ENCODE data around the gene EIF3K. TPM values are rescaled to one million over a fixed set of nuclear protein-coding genes. Genes with fewer than 3 reads are reported as not detected.
"Not testable (repeated sequence)": the region's sequence is repeated elsewhere in the genome, so short reads cannot be mapped to it uniquely, and the experiment has no call there.

EIF3K gene
- 304 TPM for total RNA-seq

- ATAC-seq: peak; percentile 92
Observed at GRCh38 chr19:38618590-38619360, at the start of gene EIF3K. Gene EIF3K, plus strand, starts transcription at chr19:38619188. Its CDS starts 81 bp downstream, at chr19:38619269.

GRCh38 chr19:38569368-38569983 is 49.5 kb upstream of the EIF3K start:
- no peak for ATAC-seq

- no peak for ATAC-seq
Observed at GRCh38 chr19:38571682-38572081, 47.3 kb upstream of the EIF3K start.

GRCh38 chr19:38577826-38578225 is 41.2 kb upstream of the EIF3K start:
- no peak for ATAC-seq

- peak; percentile 86 for ATAC-seq
Observed at GRCh38 chr19:38579304-38579703, 39.7 kb upstream of the EIF3K start.

GRCh38 chr19:38580080-38580479 is 38.9 kb upstream of the EIF3K start:
- ATAC-seq: peak; percentile 8

- no peak for ATAC-seq
Observed at GRCh38 chr19:38583219-38583984, 35.6 kb upstream of the EIF3K start.

- ATAC-seq: no peak
Observed at GRCh38 chr19:38583985-38584305, 35.0 kb upstream of the EIF3K start.

- ATAC-seq: no peak
Observed at GRCh38 chr19:38587562-38587961, 31.4 kb upstream of the EIF3K start.

GRCh38 chr19:38588041-38588440 is 30.9 kb upstream of the EIF3K start:
- no peak for ATAC-seq

GRCh38 chr19:38592940-38593339 is 26.0 kb upstream of the EIF3K start:
- ATAC-seq: no peak

GRCh38 chr19:38596057-38596981 is 22.7 kb upstream of the EIF3K start:
- ATAC-seq: peak; percentile 84

GRCh38 chr19:38597075-38597474 is 21.9 kb upstream of the EIF3K start:
- ATAC-seq: peak; percentile 18

- no peak for ATAC-seq
Observed at GRCh38 chr19:38599722-38600121, 19.3 kb upstream of the EIF3K start.

- ATAC-seq: not testable (repeated sequence)
Observed at GRCh38 chr19:38602856-38603255, 16.1 kb upstream of the EIF3K start.

- ATAC-seq: no peak
Observed at GRCh38 chr19:38606131-38606530, 12.9 kb upstream of the EIF3K start.

- no peak for ATAC-seq
Observed at GRCh38 chr19:38614289-38614688, 4.7 kb upstream of the EIF3K start.

- no peak for ATAC-seq
Observed at GRCh38 chr19:38615007-38615581, 3.9 kb upstream of the EIF3K start.

GRCh38 chr19:38616265-38616664 is 2.7 kb upstream of the EIF3K start:
- no peak for ATAC-seq

- ATAC-seq: no peak
Observed at GRCh38 chr19:38617283-38617763, 1.7 kb upstream of the EIF3K start.

- peak; percentile 58 for ATAC-seq
Observed at GRCh38 chr19:38617764-38618589, 1.0 kb upstream of the EIF3K start, which contains the start of gene MAP4K1. Gene MAP4K1, minus strand, starts transcription at chr19:38617953. Its CDS starts 58 bp downstream, at chr19:38617895.

All from esophagus mucosa (tissue), 1 donor.